PC-9 (cell line): ENCODE data around the gene ADGRD1. TPM values are rescaled to one million over a fixed set of nuclear protein-coding genes. Genes with fewer than 3 reads are reported as not detected.

Experiments used
- BruUV-seq: library from RNA; stranded (reverse); fragments of 400-500 nt; replicated peaks from 2 replicates; lab custom pipeline; 2021; lab: Mats Ljungman, UMichigan
- CTCF ChIA-PET: fragments of 300-600 bp; sonication (Branson Sonifier 250); formaldehyde crosslinking; loops from one replicate; lab custom pipeline; 2022; ENCODE audit warnings: antibody characterized with exemption; lab: Charles Lee
- POLR2A ChIA-PET: fragments of 300-600 bp; sonication (Branson Sonifier 250); formaldehyde crosslinking; loops from one replicate; lab custom pipeline; 2022; ENCODE audit warnings: antibody characterized with exemption; ENCODE audit not compliant: unreplicated experiment; lab: Charles Lee
- DNase-seq, 2 experiments: peaks; one replicate each; pipeline versions ENCODE4 v3.0.0 to v3.0.0-alpha.2; 2015 to 2022; ENCODE audit warnings: mixed read lengths in 1 of 2
- H2AFZ ChIP-seq: fragments of 200-600 bp; sonication (generic); 2 replicates; pipeline ENCODE4 v1.8.1; 2017; ENCODE audit warnings: antibody characterized with exemption
- H3F3A ChIP-seq: fragments of 200-600 bp; sonication (generic); 2 replicates; pipeline ENCODE4 v1.8.1; 2017; ENCODE audit warnings: antibody characterized with exemption, mild to moderate bottlenecking, low read depth; ENCODE audit not compliant: insufficient read depth
- H3K27ac ChIP-seq: fragments of 200-600 bp; sonication (generic); 2 replicates; pipeline ENCODE4 v1.6.1; 2016; ENCODE audit warnings: mixed run types
- H3K27me3 ChIP-seq: fragments of 200-600 bp; sonication (generic); 2 replicates; pipeline ENCODE4 v1.6.1; 2016; ENCODE audit warnings: low read depth, mixed run types; ENCODE audit not compliant: insufficient read depth
- H3K36me3 ChIP-seq: fragments of 200-600 bp; sonication (generic); 2 replicates; pipeline ENCODE4 v1.6.1; 2016; ENCODE audit warnings: low read depth, mixed run types
- H3K4me1 ChIP-seq: fragments of 200-600 bp; sonication (generic); replicated peaks from 2 replicates; pipeline ENCODE4 v1.6.1; 2016; ENCODE audit warnings: mixed run types; ENCODE audit not compliant: insufficient read depth
- H3K4me2 ChIP-seq: fragments of 200-600 bp; sonication (generic); 2 replicates; pipeline ENCODE4 v1.6.1; 2017; ENCODE audit warnings: mixed run types
- H3K4me3 ChIP-seq: fragments of 200-600 bp; sonication (generic); 2 replicates; pipeline ENCODE4 v1.6.1; 2016; ENCODE audit warnings: mixed run types
- H3K79me2 ChIP-seq: fragments of 200-600 bp; sonication (generic); 2 replicates; pipeline ENCODE4 v1.6.1; 2017; ENCODE audit warnings: low read depth, mixed run types
- H3K9me2 ChIP-seq: fragments of 200-600 bp; sonication (generic); 2 replicates; pipeline ENCODE4 v1.8.1; 2017; ENCODE audit warnings: mild to moderate bottlenecking; ENCODE audit not compliant: insufficient read depth
- H3K9me3 ChIP-seq: fragments of 200-600 bp; sonication (generic); 2 replicates; pipeline ENCODE4 v1.8.1; 2016; ENCODE audit warnings: low read depth; ENCODE audit not compliant: insufficient read depth
- H4K20me1 ChIP-seq: fragments of 200-600 bp; sonication (generic); 2 replicates; pipeline ENCODE4 v1.8.1; 2017; ENCODE audit not compliant: insufficient read depth
- CTCF ChIP-seq: fragments of 200-600 bp; sonication (generic); conservative IDR thresholded peaks from 2 replicates; pipeline ENCODE4 v1.6.1; 2017; ENCODE audit warnings: mixed run types, antibody characterized with exemption, mild to moderate bottlenecking, moderate library complexity
- EZH2 ChIP-seq: fragments of 200-600 bp; sonication (generic); IDR thresholded peaks from 2 replicates; pipeline ENCODE4 v1.8.0; 2017; ENCODE audit warnings: antibody characterized with exemption, low read depth
- intact Hi-C: fragments of 100-400 bp; cut with micrococcal nuclease; formaldehyde crosslinking; loops from one replicate; pipeline ENCODE4 v1.10.0; 2022; ENCODE audit not compliant: unreplicated experiment
- total RNA-seq: library from RNA; stranded (reverse); gene quantifications from 2 replicates; pipeline ENCODE4 v1.2.3, GENCODE V29; 2021

ADGRD1 gene
- total RNA-seq, 1 experiment from 2014 or later: not detected

- CTCF ChIA-PET: no interaction called here
- no peaks in the 10 kb centered on the region for H4K20me1 ChIP-seq
- no peak for TF ChIP-seq CTCF
- TF ChIP-seq EZH2: no peak
- no peak overlapping the region for H2AFZ ChIP-seq
- H3K4me3 ChIP-seq: no peak overlapping the region
- no peaks in the 10 kb centered on the region for H3K9me2 ChIP-seq
- no peaks in the 10 kb centered on the region for H3K79me2 ChIP-seq
- H3F3A ChIP-seq: no peaks in the 10 kb centered on the region
- peak in 1 of 2 experiments; percentile 10 for DNase-seq
- no TSS peak for BruUV-seq
- H3K36me3 ChIP-seq: no peaks in the 10 kb centered on the region
- POLR2A ChIA-PET: no interaction called here
- no peaks in the 10 kb centered on the region for H3K4me1 ChIP-seq
- no peak overlapping the region for H3K4me2 ChIP-seq
- intact Hi-C loops: no loop called here
- H3K9me3 ChIP-seq: no peaks in the 10 kb centered on the region
- no peak overlapping the region for H3K27ac ChIP-seq
- peaks cover 83% of the 10 kb centered on the region for H3K27me3 ChIP-seq
These were observed 136.8 kb downstream of the ADGRD1 start for GRCh38 chr12:131090274-131091210.

- DNase-seq: no peak
- CTCF ChIA-PET: no interaction called here
- Histone ChIP-seq H3K4me1 (no peaks in the 10 kb centered on the region), H3F3A (no peaks in the 10 kb centered on the region), H3K27ac (no peak overlapping the region), H3K9me3 (no peaks in the 10 kb centered on the region), H3K79me2 (no peaks in the 10 kb centered on the region), H3K27me3 (peaks cover 82% of the 10 kb centered on the region), H3K36me3 (no peaks in the 10 kb centered on the region), H3K4me2 (no peak overlapping the region), H2AFZ (no peak overlapping the region), H4K20me1 (no peaks in the 10 kb centered on the region), H3K4me3 (no peak overlapping the region), H3K9me2 (no peaks in the 10 kb centered on the region)
- TF ChIP-seq EZH2 (no peak), CTCF (no peak)
- no TSS peak for BruUV-seq
- intact Hi-C loops: no loop called here
- POLR2A ChIA-PET: no interaction called here
These were observed 137.8 kb downstream of the ADGRD1 start for GRCh38 chr12:131091413-131091975.

- no TSS peak for BruUV-seq
- intact Hi-C loops: no loop called here
- CTCF ChIA-PET: no interaction called here
These were observed 138.4 kb downstream of the ADGRD1 start for GRCh38 chr12:131091976-131092691.

More at GRCh38 chr12:131091976-131092691, 138.4 kb downstream of the ADGRD1 start:
- TF ChIP-seq CTCF: no peak
- no peak for TF ChIP-seq EZH2
- Histone ChIP-seq H3K36me3 (no peaks in the 10 kb centered on the region), H3K27ac (no peak overlapping the region), H2AFZ (no peak overlapping the region), H3K9me3 (no peaks in the 10 kb centered on the region), H3K27me3 (peaks cover 85% of the 10 kb centered on the region), H4K20me1 (no peaks in the 10 kb centered on the region), H3K4me2 (no peak overlapping the region), H3F3A (no peaks in the 10 kb centered on the region), H3K9me2 (no peaks in the 10 kb centered on the region), H3K79me2 (no peaks in the 10 kb centered on the region), H3K4me1 (no peaks in the 10 kb centered on the region), H3K4me3 (no peak overlapping the region)
- POLR2A ChIA-PET: no interaction called here
- peak in 1 of 2 experiments; percentile 10 for DNase-seq
